ENCODE results near the gene AP1B1. TPM values are rescaled to one million over a fixed set of nuclear protein-coding genes. Genes with fewer than 3 reads are reported as not detected.
A peak's percentile ranks its signal among the peaks of the same experiment; 100 is the strongest.

The AP1B1 gene
- total RNA-seq, 1 experiment from 2014 or later = 101 TPM

DNA sequence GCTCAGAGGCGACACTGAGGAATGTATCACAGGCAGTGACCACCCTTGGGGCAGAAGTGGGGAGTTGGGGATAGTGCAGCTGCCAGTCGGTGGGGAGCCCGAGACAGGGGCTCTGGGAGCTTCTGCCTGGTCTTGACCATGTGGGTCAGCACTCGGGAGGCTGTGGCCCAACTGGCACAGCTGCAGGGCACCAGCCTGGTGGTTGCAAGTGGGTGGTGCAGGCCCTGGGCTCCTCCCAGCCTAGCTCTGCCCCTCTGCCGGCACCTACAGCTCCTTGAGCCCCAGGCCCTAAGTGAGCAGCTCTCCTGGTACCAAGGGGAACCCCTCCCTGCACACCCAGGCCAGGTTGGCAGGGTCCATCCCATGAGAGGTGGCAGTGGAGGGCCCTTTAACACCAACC is 60.3 kb downstream of the AP1B1 start:
- intact Hi-C loops (cut with micrococcal nuclease; ENCODE audit: unreplicated experiment) = no loop called here
- CTCF ChIA-PET = interaction anchor here (1.5 kb wide), 1 partner anchor 21 kb away, joined by 4 read pairs; the partner anchor contains the start of gene GAS2L1
- Histone ChIP-seq H3K4me1 (no peaks in the 10 kb centered on the region), H3K27me3 (replicated peaks; ENCODE audit: control insufficient read depth, insufficient read depth, low read length) (no peaks in the 10 kb centered on the region), H3K9me3 (no peaks in the 10 kb centered on the region), H3K36me3 (ENCODE audit: control insufficient read depth, insufficient read depth, low read length) (no peaks in the 10 kb centered on the region; the same call in 1 of the 2 replicates), H3K4me3 (ENCODE audit: low read depth, low read length) (no peak overlapping the region)
- DNase-seq = no peak
- Mint-ChIP-seq H3K9me3 (ENCODE audit: unreplicated experiment) (no peaks in the 10 kb centered on the region), H3K4me1 (ENCODE audit: low read depth, unreplicated experiment) (no peaks in the 10 kb centered on the region), H3K27me3 (ENCODE audit: insufficient read depth, unreplicated experiment) (no peaks in the 10 kb centered on the region), H3K36me3 (ENCODE audit: insufficient read depth, unreplicated experiment) (peaks cover 7% of the 10 kb centered on the region), H3K27ac (ENCODE audit: unreplicated experiment) (no peak overlapping the region), H3K4me3 (ENCODE audit: unreplicated experiment) (no peak overlapping the region)
- TSS peak; percentile 42 for BruUV-seq (replicated peaks)
- POLR2A ChIA-PET = no interaction called here
- TF ChIP-seq, protein P1, sequence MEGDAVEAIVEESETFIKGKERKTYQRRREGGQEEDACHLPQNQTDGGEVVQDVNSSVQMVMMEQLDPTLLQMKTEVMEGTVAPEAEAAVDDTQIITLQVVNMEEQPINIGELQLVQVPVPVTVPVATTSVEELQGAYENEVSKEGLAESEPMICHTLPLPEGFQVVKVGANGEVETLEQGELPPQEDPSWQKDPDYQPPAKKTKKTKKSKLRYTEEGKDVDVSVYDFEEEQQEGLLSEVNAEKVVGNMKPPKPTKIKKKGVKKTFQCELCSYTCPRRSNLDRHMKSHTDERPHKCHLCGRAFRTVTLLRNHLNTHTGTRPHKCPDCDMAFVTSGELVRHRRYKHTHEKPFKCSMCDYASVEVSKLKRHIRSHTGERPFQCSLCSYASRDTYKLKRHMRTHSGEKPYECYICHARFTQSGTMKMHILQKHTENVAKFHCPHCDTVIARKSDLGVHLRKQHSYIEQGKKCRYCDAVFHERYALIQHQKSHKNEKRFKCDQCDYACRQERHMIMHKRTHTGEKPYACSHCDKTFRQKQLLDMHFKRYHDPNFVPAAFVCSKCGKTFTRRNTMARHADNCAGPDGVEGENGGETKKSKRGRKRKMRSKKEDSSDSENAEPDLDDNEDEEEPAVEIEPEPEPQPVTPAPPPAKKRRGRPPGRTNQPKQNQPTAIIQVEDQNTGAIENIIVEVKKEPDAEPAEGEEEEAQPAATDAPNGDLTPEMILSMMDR (IDR thresholded peaks at IDR 0.05; ENCODE audit: insufficient read depth in 1 of 2, low read depth in 1 of 2, low read length in 1 of 2, severe bottlenecking in 1 of 2, unreplicated experiment in 1 of 2) = no peak

DNA sequence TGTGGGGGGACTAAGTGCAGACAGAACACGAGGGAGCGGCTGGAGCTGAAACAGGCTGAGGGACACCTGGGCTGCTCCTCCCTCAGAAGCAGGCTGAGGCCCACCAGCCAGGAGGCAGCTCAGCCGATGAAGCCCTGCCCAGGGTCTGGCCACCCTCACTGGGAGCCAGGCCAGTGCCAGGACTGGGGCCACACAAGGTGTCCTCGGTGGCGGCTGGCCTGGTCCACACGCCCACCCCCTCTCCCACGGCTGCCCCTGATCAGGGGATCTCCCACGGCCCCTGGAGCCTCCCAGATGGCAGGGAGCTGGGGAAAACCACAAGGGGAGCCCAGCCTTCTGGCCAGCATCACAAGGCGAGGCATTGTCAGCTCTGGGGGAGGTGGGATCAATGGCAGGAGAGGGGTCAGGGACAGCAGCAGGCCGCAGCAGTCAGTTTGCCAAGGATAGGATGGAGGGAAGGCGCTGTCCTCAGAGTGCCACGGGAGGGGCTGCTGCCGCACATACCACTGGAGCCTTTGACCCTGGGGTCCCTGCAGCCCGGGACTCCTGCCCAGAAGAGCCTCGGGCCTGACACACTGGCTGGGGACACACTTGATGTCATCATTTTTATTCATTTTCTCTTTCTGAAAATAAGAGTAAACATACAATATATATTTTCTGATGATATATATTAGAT is 61.1 kb downstream of the AP1B1 start:
- TF ChIP-seq, protein P1 (IDR thresholded peaks at IDR 0.05; ENCODE audit: insufficient read depth in 1 of 2, low read depth in 1 of 2, low read length in 1 of 2, severe bottlenecking in 1 of 2, unreplicated experiment in 1 of 2) = no peak
- no peak overlapping the region for H3K4me3 ChIP-seq (ENCODE audit: low read depth, low read length)
- Mint-ChIP-seq H3K4me1 (ENCODE audit: low read depth, unreplicated experiment) (no peaks in the 10 kb centered on the region), H3K27me3 (ENCODE audit: insufficient read depth, unreplicated experiment) (no peaks in the 10 kb centered on the region), H3K4me3 (ENCODE audit: unreplicated experiment) (no peak overlapping the region), H3K36me3 (ENCODE audit: insufficient read depth, unreplicated experiment) (peaks cover 3% of the 10 kb centered on the region), H3K27ac (ENCODE audit: unreplicated experiment) (no peak overlapping the region), H3K9me3 (ENCODE audit: unreplicated experiment) (no peaks in the 10 kb centered on the region)
- H3K9me3 ChIP-seq = no peaks in the 10 kb centered on the region
- BruUV-seq (replicated peaks) = no TSS peak
- intact Hi-C loops (cut with micrococcal nuclease; ENCODE audit: unreplicated experiment) = no loop called here
- POLR2A ChIA-PET = no interaction called here
- no peaks in the 10 kb centered on the region for H3K27me3 ChIP-seq (replicated peaks; ENCODE audit: control insufficient read depth, insufficient read depth, low read length)
- CTCF ChIA-PET = interaction anchor here (1.5 kb wide), 1 partner anchor 21 kb away, joined by 4 read pairs; the partner anchor contains the start of gene GAS2L1
- no peak for DNase-seq
- no peaks in the 10 kb centered on the region for H3K4me1 ChIP-seq
- no peaks in the 10 kb centered on the region; the same call in 1 of the 2 replicates for H3K36me3 ChIP-seq (ENCODE audit: control insufficient read depth, insufficient read depth, low read length)

DNA sequence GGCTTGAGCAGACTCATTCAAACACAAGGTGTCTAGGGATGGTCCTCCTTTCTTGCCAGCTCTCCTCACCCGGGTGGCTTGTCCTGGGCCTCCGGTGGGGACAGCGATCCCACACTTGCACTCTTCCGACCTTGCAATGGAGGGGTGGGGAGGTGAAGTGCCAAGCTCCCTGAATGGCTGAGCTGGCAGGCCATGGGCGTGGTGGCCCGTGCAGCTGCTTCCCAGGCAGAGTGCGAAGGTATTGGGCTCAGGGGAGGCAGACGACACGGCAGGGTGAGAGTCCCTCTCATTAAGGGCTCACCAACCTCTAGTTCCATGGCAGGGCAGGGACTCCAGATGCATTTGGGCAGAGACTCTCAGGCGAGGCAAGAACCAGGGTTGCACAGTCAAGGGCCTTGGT is 61.9 kb downstream of the AP1B1 start:
- POLR2A ChIA-PET = no interaction called here
- no peak for DNase-seq
- intact Hi-C loops (cut with micrococcal nuclease; ENCODE audit: unreplicated experiment) = no loop called here
- H3K4me1 Mint-ChIP-seq (ENCODE audit: low read depth, unreplicated experiment) = no peaks in the 10 kb centered on the region
- H3K27ac Mint-ChIP-seq (ENCODE audit: unreplicated experiment) = no peak overlapping the region
- H3K27me3 ChIP-seq (replicated peaks; ENCODE audit: control insufficient read depth, insufficient read depth, low read length) = no peaks in the 10 kb centered on the region
- no peaks in the 10 kb centered on the region for H3K9me3 Mint-ChIP-seq (ENCODE audit: unreplicated experiment)
- no TSS peak for BruUV-seq (replicated peaks)
- H3K4me3 ChIP-seq (ENCODE audit: low read depth, low read length) = no peak overlapping the region
- no peaks in the 10 kb centered on the region for H3K4me1 ChIP-seq
- no peaks in the 10 kb centered on the region for H3K36me3 Mint-ChIP-seq (ENCODE audit: insufficient read depth, unreplicated experiment)
- CTCF ChIA-PET = no interaction called here
- no peaks in the 10 kb centered on the region for H3K27me3 Mint-ChIP-seq (ENCODE audit: insufficient read depth, unreplicated experiment)
- no peak overlapping the region for H3K4me3 Mint-ChIP-seq (ENCODE audit: unreplicated experiment)
- no peaks in the 10 kb centered on the region for H3K9me3 ChIP-seq
- TF ChIP-seq, protein P1 (IDR thresholded peaks at IDR 0.05; ENCODE audit: insufficient read depth in 1 of 2, low read depth in 1 of 2, low read length in 1 of 2, severe bottlenecking in 1 of 2, unreplicated experiment in 1 of 2) = no peak
- H3K36me3 ChIP-seq (ENCODE audit: control insufficient read depth, insufficient read depth, low read length) = no peaks in the 10 kb centered on the region; the same call in 1 of the 2 replicates
